ENCODE measurements around the gene TRIM39.

DNA sequence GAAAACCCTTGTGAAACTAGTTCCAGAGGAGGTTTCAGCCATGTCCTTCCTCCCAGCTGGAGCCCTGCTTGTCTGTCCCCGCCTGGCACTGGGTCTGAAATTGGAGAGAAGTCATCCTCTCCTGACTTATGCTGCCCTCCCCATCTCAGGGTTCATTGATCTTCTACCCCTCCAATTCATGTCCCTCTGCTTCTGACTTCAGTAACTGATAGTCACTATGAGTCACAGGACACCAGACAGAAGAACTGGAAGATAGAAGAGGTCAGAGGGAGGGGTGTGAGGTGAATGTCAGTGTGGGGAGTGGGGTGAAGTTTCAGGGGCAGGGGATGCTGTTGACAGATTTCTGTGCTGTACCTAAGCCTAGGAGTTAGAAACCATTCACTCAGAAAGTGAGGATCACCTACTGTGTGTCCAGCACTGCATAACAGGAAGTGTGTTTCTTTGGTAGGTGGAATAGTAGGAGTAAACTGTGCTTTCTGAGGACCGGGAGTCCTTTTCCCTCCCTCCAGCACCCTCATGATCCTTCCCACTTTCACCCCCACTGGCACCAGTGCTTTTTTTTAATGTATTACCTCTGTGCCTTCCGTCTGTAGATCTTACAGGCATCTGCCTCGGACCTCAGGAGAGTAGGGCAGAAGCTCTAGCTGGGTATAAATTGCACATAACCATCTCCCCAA lies 17.6 kb downstream of the TRIM39 start:
- TF ChIP-seq EZH2 (IDR thresholded peaks at IDR 0.05; ENCODE audit: insufficient read depth, poor library complexity, severe bottlenecking) (no peak), EZH2phosphoT487 (IDR thresholded peaks at IDR 0.05; ENCODE audit: insufficient read depth, low read depth) (no peak)

All from GM23248 (cell line).